GM18499 (cell line): Measurements from ENCODE around the gene IQSEC1.

ENCODE experiments used
- ATAC-seq: cut with Tn5 transposase; IDR thresholded peaks from one replicate; pipeline ENCODE4 v1.9.1; 2021; ENCODE audit warnings: moderate number of reproducible peaks; ENCODE audit not compliant: insufficient read depth, unreplicated experiment

Gene IQSEC1

GRCh38 chr3:12962292-12962691, 110.9 kb downstream of the IQSEC1 start:
- no peak for ATAC-seq

GRCh38 chr3:12961697-12962036, 111.6 kb downstream of the IQSEC1 start:
- no peak for ATAC-seq

- no peak for ATAC-seq
These were observed 112.1 kb downstream of the IQSEC1 start for GRCh38 chr3:12961007-12961696.

- ATAC-seq = no peak
These were observed 112.7 kb downstream of the IQSEC1 start for GRCh38 chr3:12960497-12960896.

- ATAC-seq = no peak
These were observed 113.3 kb downstream of the IQSEC1 start for GRCh38 chr3:12959838-12960378.

GRCh38 chr3:12959410-12959809, 113.8 kb downstream of the IQSEC1 start:
- ATAC-seq = no peak

- ATAC-seq = no peak
These were observed 115.1 kb downstream of the IQSEC1 start for GRCh38 chr3:12957824-12958792.

GRCh38 chr3:12957339-12957738, 115.9 kb downstream of the IQSEC1 start:
- ATAC-seq = no peak

GRCh38 chr3:12956316-12956660, 116.9 kb downstream of the IQSEC1 start:
- ATAC-seq = no peak

- no peak for ATAC-seq
These were observed 117.4 kb downstream of the IQSEC1 start for GRCh38 chr3:12955651-12956315.

- no peak for ATAC-seq
These were observed 118.2 kb downstream of the IQSEC1 start for GRCh38 chr3:12954891-12955650.

- no peak for ATAC-seq
These were observed 119.0 kb downstream of the IQSEC1 start for GRCh38 chr3:12954180-12954579.

GRCh38 chr3:12953201-12953995, 119.8 kb downstream of the IQSEC1 start:
- ATAC-seq = no peak

GRCh38 chr3:12952343-12953200, 120.7 kb downstream of the IQSEC1 start:
- ATAC-seq = no peak

GRCh38 chr3:12948891-12949711, 124.1 kb downstream of the IQSEC1 start:
- no peak for ATAC-seq

- no peak for ATAC-seq
These were observed 124.9 kb downstream of the IQSEC1 start for GRCh38 chr3:12948371-12948770.

- no peak for ATAC-seq
These were observed 125.5 kb downstream of the IQSEC1 start for GRCh38 chr3:12947504-12948369.
